Astrocyte (in vitro differentiated cells and primary cell): Measurements from ENCODE around the gene CCSER2. TPM values are rescaled to one million over a fixed set of nuclear protein-coding genes. Genes with fewer than 3 reads are reported as not detected.

ENCODE experiments used
- DNase-seq: peaks from one replicate; pipeline ENCODE4 v3.0.0-alpha.2; 2010; ENCODE audit warnings: low read depth
- FAIRE-seq: peaks from 2 replicates; lab custom pipeline; 2011; peaks lifted over from hg19 to GRCh38; lab: Jason Lieb, UNC
- H2AFZ ChIP-seq: 2 replicates; pipeline ENCODE4 v1.6.0; 2012; ENCODE audit warnings: low read depth, low read length, inconsistent platforms
- H3K27ac ChIP-seq: 2 replicates; pipeline ENCODE4 v1.5.1; 2011; ENCODE audit warnings: low read depth, low read length, inconsistent platforms
- H3K27me3 ChIP-seq: 2 replicates; pipeline ENCODE4 v1.6.0; 2011; ENCODE audit warnings: low read length, inconsistent platforms; ENCODE audit not compliant: insufficient read depth
- H3K36me3 ChIP-seq: 2 replicates; pipeline ENCODE4 v1.5.1; 2011; ENCODE audit warnings: low read length, inconsistent platforms; ENCODE audit not compliant: insufficient read depth
- H3K4me1 ChIP-seq: 2 replicates; pipeline ENCODE4 v1.5.1; 2011; ENCODE audit warnings: low read length, inconsistent platforms; ENCODE audit not compliant: insufficient read depth
- H3K4me2 ChIP-seq: 2 replicates; pipeline ENCODE4 v1.6.0; 2012; ENCODE audit warnings: low read length, inconsistent platforms
- H3K4me3 ChIP-seq: 2 replicates; pipeline ENCODE4 v1.5.1; 2011; ENCODE audit warnings: low read depth, mild to moderate bottlenecking, low read length, inconsistent platforms; ENCODE audit not compliant: insufficient read depth
- H3K79me2 ChIP-seq: 2 replicates; pipeline ENCODE4 v1.6.0; 2012; ENCODE audit warnings: mild to moderate bottlenecking, low read length, inconsistent platforms; ENCODE audit not compliant: insufficient read depth
- H3K9ac ChIP-seq: 2 replicates; pipeline ENCODE4 v1.6.0; 2012; ENCODE audit warnings: mild to moderate bottlenecking, low read length, inconsistent platforms
- H3K9me3 ChIP-seq: 2 replicates; pipeline ENCODE4 v1.5.1; 2012; ENCODE audit warnings: low read depth, mild to moderate bottlenecking, low read length, inconsistent platforms; ENCODE audit not compliant: insufficient read depth
- H4K20me1 ChIP-seq: 2 replicates; pipeline ENCODE4 v1.6.0; 2012; ENCODE audit warnings: low read length, inconsistent platforms; ENCODE audit not compliant: insufficient read depth
- H3K27ac Mint-ChIP-seq: one replicate; pipeline ENCODE4 v1.8.0; 2021; ENCODE audit warnings: mild to moderate bottlenecking, mixed read lengths; ENCODE audit not compliant: unreplicated experiment
- H3K27me3 Mint-ChIP-seq: one replicate; pipeline ENCODE4 v1.8.0; 2021; ENCODE audit warnings: low read depth, mixed read lengths; ENCODE audit not compliant: unreplicated experiment
- H3K36me3 Mint-ChIP-seq: one replicate; pipeline ENCODE4 v1.8.0; 2021; ENCODE audit warnings: low read depth, mixed read lengths; ENCODE audit not compliant: unreplicated experiment
- H3K4me1 Mint-ChIP-seq: one replicate; pipeline ENCODE4 v1.8.0; 2021; ENCODE audit warnings: low read depth, mixed read lengths; ENCODE audit not compliant: unreplicated experiment
- H3K4me3 Mint-ChIP-seq: one replicate; pipeline ENCODE4 v1.8.0; 2021; ENCODE audit warnings: mild to moderate bottlenecking, moderate library complexity, mixed read lengths; ENCODE audit not compliant: unreplicated experiment
- H3K9me3 Mint-ChIP-seq: one replicate; pipeline ENCODE4 v1.8.0; 2021; ENCODE audit warnings: mild to moderate bottlenecking, mixed read lengths; ENCODE audit not compliant: unreplicated experiment
- CTCF ChIP-seq: IDR thresholded peaks from 2 replicates; pipeline ENCODE4 v1.5.1; 2011; ENCODE audit warnings: low read depth, mild to moderate bottlenecking, inconsistent platforms, low read length, moderate library complexity; ENCODE audit not compliant: insufficient read depth
- EZH2 ChIP-seq: IDR thresholded peaks from 2 replicates; pipeline ENCODE4 v1.6.1; 2012; ENCODE audit warnings: mild to moderate bottlenecking, low read length, inconsistent platforms; ENCODE audit not compliant: insufficient read depth
- total RNA-seq: library from RNA; stranded (reverse); gene quantifications from 2 replicates; pipeline ENCODE4 v1.2.1, GENCODE V29; 2021

Gene CCSER2
- total RNA-seq, 1 donor from 2014 or later = 100 TPM

- DNase-seq (no peak), FAIRE-seq (no peak)
- Mint-ChIP-seq H3K27me3 (peaks cover 32% of the 10 kb centered on the region), H3K4me1 (peaks cover 3% of the 10 kb centered on the region), H3K4me3 (no peak overlapping the region), H3K27ac (no peak overlapping the region), H3K9me3 (no peaks in the 10 kb centered on the region), H3K36me3 (no peaks in the 10 kb centered on the region)
- H3K27ac ChIP-seq = no peak overlapping the region
- no peak overlapping the region for H3K4me2 ChIP-seq
- H3K4me1 ChIP-seq = peaks cover under 1% of the 10 kb centered on the region
- no peaks in the 10 kb centered on the region for H3K9me3 ChIP-seq
- H4K20me1 ChIP-seq = no peaks in the 10 kb centered on the region
- no peak overlapping the region for H2AFZ ChIP-seq
- no peaks in the 10 kb centered on the region for H3K36me3 ChIP-seq
- H3K9ac ChIP-seq = no peak overlapping the region
- no peak overlapping the region for H3K4me3 ChIP-seq
- TF ChIP-seq EZH2 (no peak), CTCF (no peak)
- H3K79me2 ChIP-seq = no peaks in the 10 kb centered on the region
- H3K27me3 ChIP-seq = no peaks in the 10 kb centered on the region
These were observed 217.3 kb downstream of the CCSER2 start for GRCh38 chr10:84545651-84546050.

GRCh38 chr10:84546609-84547008 lies 218.2 kb downstream of the CCSER2 start:
- Histone ChIP-seq H4K20me1 (no peaks in the 10 kb centered on the region), H3K79me2 (no peaks in the 10 kb centered on the region), H2AFZ (no peak overlapping the region), H3K4me3 (no peak overlapping the region), H3K27ac (no peak overlapping the region), H3K9me3 (no peaks in the 10 kb centered on the region), H3K36me3 (no peaks in the 10 kb centered on the region), H3K4me1 (no peaks in the 10 kb centered on the region), H3K9ac (no peak overlapping the region), H3K4me2 (no peak overlapping the region), H3K27me3 (no peaks in the 10 kb centered on the region)
- Mint-ChIP-seq H3K4me1 (peaks cover under 1% of the 10 kb centered on the region), H3K4me3 (no peak overlapping the region), H3K9me3 (no peaks in the 10 kb centered on the region), H3K36me3 (no peaks in the 10 kb centered on the region), H3K27me3 (peaks cover 35% of the 10 kb centered on the region), H3K27ac (no peak overlapping the region)
- FAIRE-seq (no peak), DNase-seq (no peak)
- TF ChIP-seq CTCF (no peak), EZH2 (no peak)

GRCh38 chr10:84547616-84548015 lies 219.2 kb downstream of the CCSER2 start:
- no peak overlapping the region for H3K4me2 ChIP-seq
- H3K9me3 ChIP-seq = no peaks in the 10 kb centered on the region
- DNase-seq = no peak
- FAIRE-seq = no peak
- Mint-ChIP-seq H3K4me3 (no peak overlapping the region), H3K27ac (no peak overlapping the region), H3K4me1 (no peaks in the 10 kb centered on the region), H3K36me3 (no peaks in the 10 kb centered on the region), H3K27me3 (peaks cover 35% of the 10 kb centered on the region), H3K9me3 (no peaks in the 10 kb centered on the region)
- H3K36me3 ChIP-seq = no peaks in the 10 kb centered on the region
- no peak overlapping the region for H3K4me3 ChIP-seq
- H3K79me2 ChIP-seq = no peaks in the 10 kb centered on the region
- no peak overlapping the region for H3K27ac ChIP-seq
- no peak overlapping the region for H2AFZ ChIP-seq
- no peaks in the 10 kb centered on the region for H4K20me1 ChIP-seq
- no peaks in the 10 kb centered on the region for H3K27me3 ChIP-seq
- no peaks in the 10 kb centered on the region for H3K4me1 ChIP-seq
- TF ChIP-seq EZH2 (no peak), CTCF (no peak)
- no peak overlapping the region for H3K9ac ChIP-seq
